Caco-2 (cell line): ENCODE data around the gene MRPS10. TPM values are rescaled to one million over a fixed set of nuclear protein-coding genes. Genes with fewer than 3 reads are reported as not detected.

ENCODE experiments used
- BruUV-seq: library from RNA; stranded (reverse); fragments of 400-500 nt; replicated peaks from 2 replicates; lab custom pipeline; 2021; lab: Mats Ljungman, UMichigan
- CTCF ChIA-PET: fragments of 300-600 bp; sonication (Branson Sonifier 250); formaldehyde crosslinking; loops from one replicate; lab custom pipeline; 2022; ENCODE audit warnings: antibody characterized with exemption; lab: Charles Lee
- POLR2A ChIA-PET: fragments of 300-600 bp; sonication (Branson Sonifier 250); formaldehyde crosslinking; loops from one replicate; lab custom pipeline; 2022; ENCODE audit warnings: antibody characterized with exemption; lab: Charles Lee
- DNase-seq, 2 experiments: peaks; one replicate each; pipeline versions ENCODE4 v3.0.0 to v3.0.0-alpha.2; 2020 to 2022
- H3K27me3 ChIP-seq: replicated peaks from 2 replicates; pipeline ENCODE4 v1.6.0; 2011; ENCODE audit warnings: low read length; ENCODE audit not compliant: control insufficient read depth, insufficient read depth
- H3K36me3 ChIP-seq: 2 replicates; pipeline ENCODE4 v1.5.1; 2011; ENCODE audit warnings: low read length; ENCODE audit not compliant: control insufficient read depth, insufficient read depth
- H3K4me1 ChIP-seq: fragments of 250-450 bp; sonication (Bioruptor Pico); 2 replicates; pipeline ENCODE4 v1.5.1; 2020; ENCODE audit warnings: mild to moderate bottlenecking
- H3K4me3 ChIP-seq: 2 replicates; pipeline ENCODE4 v1.5.1; 2011; ENCODE audit warnings: low read depth, mild to moderate bottlenecking, control low read depth, low read length
- H3K9me3 ChIP-seq: fragments of 250-450 bp; sonication (Bioruptor Pico); 2 replicates; pipeline ENCODE4 v1.5.1; 2020; ENCODE audit warnings: mild to moderate bottlenecking, moderate library complexity
- H3K27ac Mint-ChIP-seq: one replicate; pipeline ENCODE4 v1.8.0; 2022; ENCODE audit warnings: mixed read lengths; ENCODE audit not compliant: unreplicated experiment
- H3K27me3 Mint-ChIP-seq: one replicate; pipeline ENCODE4 v1.8.0; 2022; ENCODE audit warnings: mixed read lengths; ENCODE audit not compliant: insufficient read depth, unreplicated experiment
- H3K36me3 Mint-ChIP-seq: one replicate; pipeline ENCODE4 v1.8.0; 2022; ENCODE audit warnings: mild to moderate bottlenecking, mixed read lengths; ENCODE audit not compliant: insufficient read depth, unreplicated experiment
- H3K4me1 Mint-ChIP-seq: one replicate; pipeline ENCODE4 v1.8.0; 2022; ENCODE audit warnings: low read depth, mixed read lengths; ENCODE audit not compliant: unreplicated experiment
- H3K4me3 Mint-ChIP-seq: one replicate; pipeline ENCODE4 v1.8.0; 2022; ENCODE audit warnings: mild to moderate bottlenecking, moderate library complexity, mixed read lengths; ENCODE audit not compliant: unreplicated experiment
- H3K9me3 Mint-ChIP-seq: one replicate; pipeline ENCODE4 v1.8.0; 2022; ENCODE audit warnings: mixed read lengths; ENCODE audit not compliant: unreplicated experiment
- intact Hi-C: fragments of 100-400 bp; cut with micrococcal nuclease; formaldehyde crosslinking; loops from one replicate; pipeline ENCODE4 v1.10.0; 2022; ENCODE audit not compliant: unreplicated experiment
- total RNA-seq: library from RNA; stranded (reverse); gene quantifications from 2 replicates; pipeline ENCODE4 v1.2.3, GENCODE V29; 2022
- TF ChIP-seq, protein P1 (sequence below), 2 experiments: fragments of 200-600 bp in 1 of 2; IDR thresholded peaks; 1 replicate in 1 of 2; 2 replicates in 1 of 2; pipeline versions ENCODE4 v1.5.1 to v1.8.0; 2011 to 2022; ENCODE audit warnings: antibody characterized with exemption in 1 of 2, control low read depth in 1 of 2, inconsistent platforms in 1 of 2, low read depth in 1 of 2, low read length in 1 of 2, mild to moderate bottlenecking in 1 of 2, moderate library complexity in 1 of 2; ENCODE audit not compliant: insufficient read depth in 1 of 2, severe bottlenecking in 1 of 2, unreplicated experiment in 1 of 2

Gene MRPS10
- total RNA-seq, 1 experiment from 2014 or later = 38.6 TPM

DNA sequence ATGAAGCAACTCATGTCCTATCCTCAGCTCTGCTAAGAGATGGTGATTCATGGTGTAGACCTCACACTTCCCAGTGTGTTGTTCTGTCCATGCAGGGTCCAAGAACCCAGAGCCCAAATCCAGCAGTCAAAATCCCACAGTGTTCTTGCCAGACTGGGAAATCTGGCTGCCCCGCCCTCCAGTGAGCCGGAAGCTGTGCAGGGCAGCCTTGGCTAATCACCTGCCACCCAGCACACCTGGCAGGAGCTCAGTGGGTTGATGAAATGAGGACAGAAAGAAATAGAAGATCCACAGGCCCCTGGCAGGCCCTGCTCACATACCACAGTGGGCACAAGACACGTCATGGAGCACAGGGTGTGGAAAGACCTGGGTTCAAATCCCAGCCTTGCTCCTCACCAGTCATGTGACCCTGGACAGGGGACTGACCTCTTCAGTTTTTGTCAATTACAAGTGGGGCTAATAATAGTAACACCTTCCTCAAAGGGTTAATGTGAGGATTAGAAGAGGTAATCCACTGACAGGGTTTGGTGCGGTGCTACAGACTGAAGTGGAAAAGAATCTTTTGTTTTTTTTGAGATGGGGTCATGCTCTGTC lies 58.1 kb downstream of the MRPS10 start:
- Mint-ChIP-seq H3K4me3 (no peak overlapping the region), H3K27me3 (no peaks in the 10 kb centered on the region), H3K27ac (no peak overlapping the region), H3K4me1 (no peaks in the 10 kb centered on the region), H3K9me3 (no peaks in the 10 kb centered on the region), H3K36me3 (no peaks in the 10 kb centered on the region)
- no TSS peak for BruUV-seq
- DNase-seq = no peak
- TF ChIP-seq, protein P1, sequence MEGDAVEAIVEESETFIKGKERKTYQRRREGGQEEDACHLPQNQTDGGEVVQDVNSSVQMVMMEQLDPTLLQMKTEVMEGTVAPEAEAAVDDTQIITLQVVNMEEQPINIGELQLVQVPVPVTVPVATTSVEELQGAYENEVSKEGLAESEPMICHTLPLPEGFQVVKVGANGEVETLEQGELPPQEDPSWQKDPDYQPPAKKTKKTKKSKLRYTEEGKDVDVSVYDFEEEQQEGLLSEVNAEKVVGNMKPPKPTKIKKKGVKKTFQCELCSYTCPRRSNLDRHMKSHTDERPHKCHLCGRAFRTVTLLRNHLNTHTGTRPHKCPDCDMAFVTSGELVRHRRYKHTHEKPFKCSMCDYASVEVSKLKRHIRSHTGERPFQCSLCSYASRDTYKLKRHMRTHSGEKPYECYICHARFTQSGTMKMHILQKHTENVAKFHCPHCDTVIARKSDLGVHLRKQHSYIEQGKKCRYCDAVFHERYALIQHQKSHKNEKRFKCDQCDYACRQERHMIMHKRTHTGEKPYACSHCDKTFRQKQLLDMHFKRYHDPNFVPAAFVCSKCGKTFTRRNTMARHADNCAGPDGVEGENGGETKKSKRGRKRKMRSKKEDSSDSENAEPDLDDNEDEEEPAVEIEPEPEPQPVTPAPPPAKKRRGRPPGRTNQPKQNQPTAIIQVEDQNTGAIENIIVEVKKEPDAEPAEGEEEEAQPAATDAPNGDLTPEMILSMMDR (IDR thresholded peaks at IDR 0.05; ENCODE audit: insufficient read depth in 1 of 2, low read depth in 1 of 2, low read length in 1 of 2, severe bottlenecking in 1 of 2, unreplicated experiment in 1 of 2) = no peak
- POLR2A ChIA-PET = no interaction called here
- no peaks in the 10 kb centered on the region for H3K9me3 ChIP-seq
- CTCF ChIA-PET = no interaction called here
- H3K27me3 ChIP-seq = no peaks in the 10 kb centered on the region
- H3K4me3 ChIP-seq = no peak overlapping the region
- H3K4me1 ChIP-seq = 0 out of 2 replicates have a peak, but pooled peaks cover 6% of the 10 kb centered on the region
- intact Hi-C loops = no loop called here
- no peaks in the 10 kb centered on the region for H3K36me3 ChIP-seq

DNA sequence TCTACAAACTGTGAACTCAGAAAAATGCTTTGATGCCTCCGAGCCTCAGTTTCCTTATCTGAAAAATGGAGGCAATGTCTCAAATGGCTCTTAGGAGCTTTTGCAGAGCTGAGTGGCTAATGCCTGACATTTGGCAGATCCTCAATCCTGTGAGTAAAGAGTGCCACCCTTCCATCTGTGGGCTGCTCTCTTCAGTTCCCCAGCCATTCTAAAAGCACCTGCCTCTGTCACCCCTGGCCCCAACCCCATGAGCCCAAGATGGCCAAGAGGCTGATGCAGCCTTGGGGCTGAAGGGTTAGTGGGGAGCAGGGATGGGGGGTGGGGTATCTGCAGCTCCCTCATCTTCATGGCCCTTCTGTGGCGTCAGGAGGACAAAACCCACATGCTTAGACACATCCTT lies 59.0 kb downstream of the MRPS10 start:
- ChIA-PET CTCF (no interaction called here), POLR2A (no interaction called here)
- TF ChIP-seq, protein P1 (IDR thresholded peaks at IDR 0.05; ENCODE audit: insufficient read depth in 1 of 2, low read depth in 1 of 2, low read length in 1 of 2, severe bottlenecking in 1 of 2, unreplicated experiment in 1 of 2) = no peak

DNA sequence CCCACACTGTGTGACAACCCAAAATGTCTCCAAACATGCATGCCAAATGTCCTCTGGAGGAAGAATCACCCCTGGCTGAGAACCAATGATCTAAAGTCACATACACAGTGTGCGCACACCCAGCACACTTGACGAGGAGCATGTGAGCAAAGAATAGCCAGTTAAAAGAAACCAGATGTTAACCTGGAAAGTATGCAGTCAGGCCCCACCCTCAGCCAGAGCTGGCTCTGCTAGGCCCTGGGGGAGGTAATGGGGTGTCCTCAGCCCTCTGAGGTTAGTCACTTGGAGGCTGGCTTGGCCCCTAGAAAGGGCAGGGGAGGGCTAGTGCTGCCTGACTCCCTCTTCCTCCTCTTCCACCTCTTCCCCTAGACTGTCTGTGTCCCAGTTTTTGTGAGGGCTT lies 59.6 kb downstream of the MRPS10 start:
- Mint-ChIP-seq H3K4me1 (no peaks in the 10 kb centered on the region), H3K27me3 (no peaks in the 10 kb centered on the region), H3K36me3 (no peaks in the 10 kb centered on the region), H3K4me3 (no peak overlapping the region), H3K27ac (no peak overlapping the region), H3K9me3 (no peaks in the 10 kb centered on the region)
- intact Hi-C loops = no loop called here
- CTCF ChIA-PET = no interaction called here
- Histone ChIP-seq H3K4me1 (0 out of 2 replicates have a peak, but pooled peaks cover 6% of the 10 kb centered on the region), H3K9me3 (no peaks in the 10 kb centered on the region), H3K36me3 (no peaks in the 10 kb centered on the region), H3K4me3 (no peak overlapping the region), H3K27me3 (no peaks in the 10 kb centered on the region)
- no peak for DNase-seq
- BruUV-seq = no TSS peak
- POLR2A ChIA-PET = no interaction called here
- TF ChIP-seq, protein P1 (IDR thresholded peaks at IDR 0.05; ENCODE audit: insufficient read depth in 1 of 2, low read depth in 1 of 2, low read length in 1 of 2, severe bottlenecking in 1 of 2, unreplicated experiment in 1 of 2) = no peak

More for the DNA sequence above, 59.0 kb downstream of the MRPS10 start:
- Mint-ChIP-seq H3K27me3 (no peaks in the 10 kb centered on the region), H3K4me3 (no peak overlapping the region), H3K36me3 (no peaks in the 10 kb centered on the region), H3K9me3 (no peaks in the 10 kb centered on the region), H3K4me1 (no peaks in the 10 kb centered on the region), H3K27ac (no peak overlapping the region)
- Histone ChIP-seq H3K36me3 (no peaks in the 10 kb centered on the region), H3K27me3 (no peaks in the 10 kb centered on the region), H3K4me1 (0 out of 2 replicates have a peak, but pooled peaks cover 6% of the 10 kb centered on the region), H3K4me3 (no peak overlapping the region), H3K9me3 (no peaks in the 10 kb centered on the region)
- no TSS peak for BruUV-seq
- DNase-seq = no peak
- intact Hi-C loops = no loop called here

Other genes starting within 250 kb of the MRPS10 start
- gene TAF8, start 167.3 kb downstream of the MRPS10 start, total RNA-seq = 35.0 and 37.7 TPM in 2 replicates
- gene C6orf132, start 75.2 kb downstream of the MRPS10 start, total RNA-seq = 56.2 and 61.2 TPM in 2 replicates
- gene GUCA1A, start 44.5 kb downstream of the MRPS10 start, total RNA-seq = not detected in 2 replicates
- gene GUCA1B, start 22.9 kb downstream of the MRPS10 start, total RNA-seq = 0.73 and 0.77 TPM in 2 replicates
- gene TRERF1, start 234.1 kb upstream of the MRPS10 start, total RNA-seq = 0.39 and 0.49 TPM in 2 replicates